Activated T-cell treated with anti-CD3 and anti-CD28 coated beads for 48 hours (primary cell): Measurements from ENCODE around the gene NOS1.
"Not testable (repeated sequence)": the region's sequence is repeated elsewhere in the genome, so short reads cannot be mapped to it uniquely, and the experiment has no call there.

ENCODE experiments used
- DNase-seq: peaks from one replicate; pipeline ENCODE4 v3.0.0-alpha.2; 2020; ENCODE audit warnings: low read depth

Gene NOS1

GRCh38 chr12:117208811-117209455 lies 152.5 kb downstream of the NOS1 start:
- DNase-seq: no peak

GRCh38 chr12:117208206-117208605 lies 153.2 kb downstream of the NOS1 start:
- DNase-seq: no peak

GRCh38 chr12:117207675-117208074 lies 153.8 kb downstream of the NOS1 start:
- DNase-seq: no peak

GRCh38 chr12:117202556-117202955 lies 158.9 kb downstream of the NOS1 start:
- no peak for DNase-seq

- DNase-seq: no peak
Observed at GRCh38 chr12:117202033-117202432, 159.4 kb downstream of the NOS1 start.

GRCh38 chr12:117199956-117200744 lies 161.3 kb downstream of the NOS1 start:
- DNase-seq: not testable (repeated sequence)

DNA sequence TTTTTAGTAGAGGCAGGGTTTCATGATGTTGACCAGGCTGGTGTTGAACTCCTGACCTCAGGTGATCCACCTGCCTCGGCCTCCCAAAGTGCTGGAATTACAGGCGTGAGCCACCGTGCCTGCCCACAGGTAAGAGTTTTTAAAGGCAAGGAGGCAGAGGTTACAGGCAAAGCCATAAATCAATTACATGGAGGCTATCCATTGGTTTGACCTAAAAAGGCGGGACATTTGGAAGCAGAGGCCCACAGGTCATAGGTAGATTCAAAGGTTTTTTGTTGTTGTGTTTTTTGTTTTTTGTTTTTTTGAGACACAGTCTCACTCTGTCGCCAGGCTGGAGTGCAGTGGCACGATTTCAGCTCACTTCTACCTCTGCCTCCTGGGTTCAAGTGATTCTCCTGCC lies 165.1 kb downstream of the NOS1 start:
- DNase-seq: not testable (repeated sequence)

DNA sequence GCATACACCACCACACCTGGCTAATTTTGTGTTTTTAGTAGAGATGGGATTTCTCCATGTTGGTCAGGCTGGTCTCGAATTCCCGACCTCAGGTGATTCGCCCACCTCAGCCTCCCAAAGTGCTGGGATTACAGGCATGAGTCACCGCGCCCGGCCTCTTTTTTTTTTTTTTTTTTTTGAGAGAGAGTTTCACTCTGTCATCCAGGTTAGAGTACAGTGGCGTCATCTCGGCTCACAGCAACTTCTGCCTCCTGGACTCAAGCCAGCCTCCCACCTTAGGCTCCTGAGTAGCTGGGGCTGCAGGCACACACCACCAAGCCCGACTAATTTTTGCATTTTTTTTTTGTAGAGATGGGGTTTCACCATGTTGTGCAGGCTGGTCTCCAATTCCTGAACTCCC lies 166.4 kb downstream of the NOS1 start:
- DNase-seq: not testable (repeated sequence)

GRCh38 chr12:117193903-117194302 lies 167.5 kb downstream of the NOS1 start:
- DNase-seq: no peak

- DNase-seq: not testable (repeated sequence)
Observed at GRCh38 chr12:117192581-117192980, 168.8 kb downstream of the NOS1 start.

GRCh38 chr12:117192057-117192456 lies 169.4 kb downstream of the NOS1 start:
- no peak for DNase-seq

GRCh38 chr12:117190210-117190781 lies 171.1 kb downstream of the NOS1 start, which contains the start of gene FBXO21:
FBXO21 (minus strand) TSS chr12:117190470; CDS start chr12:117190456, 14 bp downstream.
- DNase-seq: peak; percentile 92

GRCh38 chr12:117189725-117190209 lies 171.7 kb downstream of the NOS1 start:
- peak; percentile 11 for DNase-seq

DNA sequence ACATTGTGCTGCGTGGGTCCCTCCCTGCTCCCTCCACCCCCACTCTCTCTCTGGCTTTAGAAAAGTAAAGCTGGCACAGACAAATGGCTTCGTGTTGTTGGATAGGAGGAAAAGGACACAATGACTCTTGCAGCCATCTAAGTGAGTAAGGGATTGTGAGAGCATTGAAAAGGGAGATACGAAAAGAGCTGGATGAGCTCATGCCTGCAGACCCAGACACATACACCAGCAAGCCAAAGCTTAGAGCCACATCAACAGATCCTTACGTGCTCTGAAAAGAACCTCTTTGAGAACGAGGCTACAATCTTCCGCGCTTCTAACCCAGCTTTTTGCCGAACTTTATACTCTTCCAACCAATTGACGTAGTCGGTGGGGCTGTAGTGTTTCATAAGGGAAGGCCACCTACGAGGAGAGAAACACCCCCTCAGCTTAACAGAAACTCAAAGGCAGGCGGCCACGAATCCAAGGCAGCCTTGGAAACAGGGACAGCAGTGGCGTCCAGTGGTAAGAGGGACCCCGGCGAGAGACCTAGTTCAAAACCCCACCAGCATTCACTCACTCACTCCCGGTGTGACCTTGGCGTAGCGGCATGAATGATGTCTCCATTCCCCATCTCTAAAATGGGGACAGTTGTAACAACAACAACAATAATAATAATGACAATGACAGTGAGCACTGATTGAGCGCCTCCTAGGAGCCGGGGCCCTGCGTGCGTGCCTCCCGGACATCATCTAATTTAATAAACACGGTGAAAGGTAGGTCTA lies 172.3 kb downstream of the NOS1 start:
- no peak for DNase-seq

DNA sequence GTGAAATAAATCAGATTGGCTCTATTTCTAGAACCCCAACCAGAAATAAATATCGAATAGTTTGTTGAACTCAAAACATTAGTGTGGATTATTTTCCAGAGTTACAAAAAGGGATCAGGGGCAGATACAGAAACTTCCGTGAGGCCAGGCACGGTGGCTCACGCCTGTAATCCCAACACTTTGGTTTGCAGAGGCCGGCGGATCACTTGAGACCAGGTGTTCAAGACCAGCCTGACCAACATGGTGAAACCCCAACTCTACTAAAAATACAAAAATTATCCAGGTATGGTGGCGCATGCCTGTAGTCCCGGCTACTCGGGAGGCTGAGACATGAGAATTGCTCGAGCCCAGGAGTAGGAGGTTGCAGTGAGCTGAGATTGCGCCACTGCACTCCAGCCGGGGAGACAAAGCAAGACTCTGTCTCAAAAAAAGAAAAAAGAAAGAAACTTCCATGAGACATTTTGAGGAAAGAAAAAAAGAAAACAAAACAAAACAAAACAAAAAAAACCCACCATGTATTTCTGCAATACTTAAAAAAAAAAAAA lies 173.2 kb downstream of the NOS1 start:
- DNase-seq: no peak

DNA sequence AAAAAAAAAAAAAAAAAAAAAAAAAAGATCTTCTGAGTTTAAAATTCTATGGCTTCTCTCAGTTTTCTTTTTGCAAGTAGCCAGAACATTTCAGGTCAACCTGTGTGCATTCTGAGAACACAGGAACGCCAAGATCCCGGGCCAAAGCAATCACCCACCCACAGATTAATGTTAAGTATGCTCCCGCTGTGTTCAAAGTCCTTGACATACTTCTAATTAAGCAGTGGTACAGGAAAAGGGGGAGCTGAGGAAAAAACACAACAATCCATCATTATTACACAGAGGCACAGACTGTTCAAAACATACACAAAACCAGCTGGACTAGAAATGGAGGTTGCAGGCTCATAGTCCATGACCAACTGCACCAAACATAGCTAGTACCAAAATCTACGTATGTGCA lies 174.0 kb downstream of the NOS1 start:
- no peak for DNase-seq

GRCh38 chr12:117182866-117183265 lies 178.6 kb downstream of the NOS1 start:
- DNase-seq: no peak

DNA sequence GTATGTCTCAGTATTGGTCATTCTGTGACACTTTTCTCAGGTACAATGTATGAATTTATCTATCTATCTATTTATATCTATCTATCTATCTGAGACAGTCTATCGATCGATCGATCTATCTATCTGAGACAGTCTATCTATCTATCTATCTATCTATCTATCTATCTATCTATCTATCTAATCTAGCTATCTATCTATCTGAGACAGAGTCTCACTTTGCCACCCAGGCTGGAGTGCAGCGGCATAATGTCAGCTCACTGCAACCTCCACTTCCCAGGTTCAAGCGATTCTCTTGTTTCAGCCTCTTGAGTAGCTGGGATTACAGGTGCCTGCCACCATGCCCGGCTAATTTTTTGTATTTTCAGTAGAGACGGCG lies 180.0 kb downstream of the NOS1 start:
- not testable (repeated sequence) for DNase-seq

GRCh38 chr12:117180758-117181467 lies 180.5 kb downstream of the NOS1 start:
- DNase-seq: no peak

DNA sequence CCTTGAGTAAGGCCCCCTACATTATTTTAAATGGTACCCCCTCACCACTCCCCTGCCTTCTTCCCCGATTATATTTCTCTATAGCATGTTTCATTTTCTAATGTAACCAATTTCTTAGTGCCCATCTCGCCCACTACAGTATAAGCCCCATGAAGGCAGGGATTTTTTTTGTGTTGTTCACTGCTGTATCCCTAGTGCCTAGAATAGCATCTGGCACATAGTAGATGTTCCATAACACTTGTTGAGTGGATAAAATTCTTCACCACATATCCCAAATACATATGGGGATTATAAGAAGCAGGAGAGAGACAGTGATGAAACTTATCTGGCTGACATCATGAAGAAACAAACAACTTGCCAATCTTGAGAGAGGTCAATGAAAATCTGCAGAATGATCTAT lies 182.7 kb downstream of the NOS1 start:
- no peak for DNase-seq

DNA sequence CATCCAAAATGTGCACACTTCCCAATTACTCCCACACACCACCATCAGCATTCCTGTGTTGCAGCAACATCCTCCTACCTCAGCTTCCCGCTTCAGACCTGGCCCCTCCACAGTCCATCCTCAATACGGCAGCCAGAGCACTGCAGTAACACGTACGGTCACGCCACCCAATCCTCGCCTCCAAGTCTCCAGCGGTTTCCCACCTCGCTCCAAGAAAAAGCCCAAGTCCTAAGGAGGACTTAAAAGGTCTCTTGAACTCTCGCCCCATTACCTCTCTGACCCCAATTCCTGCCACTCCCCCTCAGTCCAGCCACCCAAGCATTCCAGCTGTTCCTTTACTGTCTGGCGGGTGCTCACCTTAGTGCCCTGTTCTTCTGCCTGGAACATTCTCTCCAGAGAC lies 183.1 kb downstream of the NOS1 start:
- no peak for DNase-seq
